Stimulated activated effector memory CD8-positive, alpha-beta T cell treated with anti-CD3 and anti-CD28 coated beads, Interleukin-12 subunit alpha, Interleukin-12 subunit beta, amount 100 ng/mL, for 72 hours (primary cell): Measurements from ENCODE around the gene HCLS1.
A peak's percentile ranks its signal among the peaks of the same experiment; 100 is the strongest.

Source experiments
- ATAC-seq: fragments of 150-1000 bp; cut with Tn5 transposase; 2 replicates; pipeline ENCODE4 v1.10.0; 2021
- DNase-seq, 2 donors: peaks; one replicate each; pipeline ENCODE4 v3.0.0; 2021 to 2022; ENCODE audit warnings: low spot score in 2 of 2
- H3K27ac Mint-ChIP-seq: one replicate; pipeline ENCODE4 v1.8.0; 2022; ENCODE audit warnings: mild to moderate bottlenecking, mixed read lengths
- H3K36me3 Mint-ChIP-seq: one replicate; pipeline ENCODE4 v1.8.0; 2022; ENCODE audit warnings: mild to moderate bottlenecking, mixed read lengths
- H3K4me1 Mint-ChIP-seq: one replicate; pipeline ENCODE4 v1.8.0; 2022; ENCODE audit warnings: mixed read lengths
- H3K4me3 Mint-ChIP-seq: one replicate; pipeline ENCODE4 v1.8.0; 2022; ENCODE audit warnings: mild to moderate bottlenecking, mixed read lengths
- H3K9me3 Mint-ChIP-seq: one replicate; pipeline ENCODE4 v1.8.0; 2022; ENCODE audit warnings: mixed read lengths

The HCLS1 gene

DNA sequence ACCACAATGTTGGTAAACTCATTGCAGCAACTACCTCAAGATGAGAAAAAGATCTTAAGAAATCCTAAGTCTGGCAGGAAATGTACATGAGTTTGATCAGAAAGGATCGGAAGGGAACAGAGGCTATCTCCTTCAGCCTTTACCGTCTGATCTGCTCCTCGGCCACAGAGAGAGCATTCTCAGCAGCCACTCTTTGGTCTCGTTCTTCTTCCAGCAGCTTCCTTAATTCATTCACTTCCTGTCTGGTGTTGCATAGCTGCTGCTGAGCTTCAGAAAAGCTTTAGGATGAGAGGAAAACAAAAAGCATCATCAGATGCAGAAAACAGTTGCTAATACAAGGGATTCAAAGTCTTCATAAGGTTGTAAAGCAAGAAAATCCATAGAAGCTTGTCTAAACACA is 6.6 kb upstream of the HCLS1 start:
- no peaks in the 10 kb centered on the region for H3K9me3 Mint-ChIP-seq
- H3K27ac Mint-ChIP-seq, result no peak overlapping the region
- DNase-seq, result no peak
- no peak for ATAC-seq
- H3K4me1 Mint-ChIP-seq, result no peaks in the 10 kb centered on the region
- H3K4me3 Mint-ChIP-seq, result no peak overlapping the region
- peaks cover 62% of the 10 kb centered on the region for H3K36me3 Mint-ChIP-seq

GRCh38 chr3:121665488-121665887 is 4.8 kb upstream of the HCLS1 start:
- Mint-ChIP-seq H3K9me3 (no peaks in the 10 kb centered on the region), H3K36me3 (peaks cover 55% of the 10 kb centered on the region), H3K4me1 (peaks cover 11% of the 10 kb centered on the region), H3K4me3 (no peak overlapping the region), H3K27ac (peak overlapping the region; percentile 35)
- DNase-seq, result no peak
- ATAC-seq, result no peak

DNA sequence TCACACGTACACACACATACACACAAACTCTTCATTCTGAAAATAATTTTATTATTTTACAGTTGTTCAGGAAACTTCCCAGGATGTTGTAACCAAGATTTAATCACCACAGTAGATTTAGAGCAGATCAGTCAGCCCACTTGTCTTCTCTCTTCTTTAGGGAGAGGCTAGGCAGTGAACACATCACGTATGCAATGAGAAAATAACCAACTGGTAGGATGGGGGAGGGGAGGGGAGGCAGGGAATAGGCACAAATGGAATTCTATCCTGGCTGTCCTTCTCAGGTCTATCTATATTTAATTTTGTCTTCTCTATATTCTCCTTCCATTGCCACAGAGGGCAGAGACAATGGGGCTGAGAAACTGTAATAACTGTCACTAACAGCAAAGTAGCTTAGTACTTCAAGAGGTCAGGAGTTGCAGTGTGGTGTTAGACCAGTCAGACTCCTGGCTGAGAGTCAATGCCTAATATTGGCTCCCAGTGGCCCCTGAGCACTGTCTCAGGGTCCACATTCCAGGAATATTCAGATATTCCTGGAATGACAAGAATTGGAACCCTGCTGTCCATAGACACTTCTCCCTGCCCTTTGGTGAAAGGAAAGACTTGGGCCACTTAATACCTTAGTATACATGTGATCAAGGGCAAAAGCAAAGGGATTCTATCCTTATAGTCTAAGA is 2.6 kb upstream of the HCLS1 start:
- Mint-ChIP-seq H3K4me3 (no peak overlapping the region), H3K27ac (peak overlapping the region; percentile 12)

GRCh38 chr3:121662742-121663141 is 2.0 kb upstream of the HCLS1 start:
- H3K4me3 Mint-ChIP-seq, result no peak overlapping the region
- DNase-seq, result no peak
- H3K4me1 Mint-ChIP-seq, result peaks cover 39% of the 10 kb centered on the region
- no peak for ATAC-seq
- no peak overlapping the region for H3K27ac Mint-ChIP-seq
- peaks cover 55% of the 10 kb centered on the region for H3K36me3 Mint-ChIP-seq
- H3K9me3 Mint-ChIP-seq, result no peaks in the 10 kb centered on the region

More for the DNA sequence above, 2.6 kb upstream of the HCLS1 start:
- Mint-ChIP-seq H3K9me3 (no peaks in the 10 kb centered on the region), H3K36me3 (peaks cover 55% of the 10 kb centered on the region), H3K4me1 (peaks cover 33% of the 10 kb centered on the region)
- no peak for ATAC-seq
- DNase-seq, result no peak

- ATAC-seq (no peak), DNase-seq (no peak)
- peak overlapping the region; percentile 87 for H3K4me3 Mint-ChIP-seq
- H3K4me1 Mint-ChIP-seq, result peaks cover 52% of the 10 kb centered on the region
- H3K36me3 Mint-ChIP-seq, result peaks cover 55% of the 10 kb centered on the region
- H3K27ac Mint-ChIP-seq, result peak overlapping the region; percentile 97
- H3K9me3 Mint-ChIP-seq, result no peaks in the 10 kb centered on the region
Observed at GRCh38 chr3:121661376-121661775, 673 bp upstream of the HCLS1 start.

DNA sequence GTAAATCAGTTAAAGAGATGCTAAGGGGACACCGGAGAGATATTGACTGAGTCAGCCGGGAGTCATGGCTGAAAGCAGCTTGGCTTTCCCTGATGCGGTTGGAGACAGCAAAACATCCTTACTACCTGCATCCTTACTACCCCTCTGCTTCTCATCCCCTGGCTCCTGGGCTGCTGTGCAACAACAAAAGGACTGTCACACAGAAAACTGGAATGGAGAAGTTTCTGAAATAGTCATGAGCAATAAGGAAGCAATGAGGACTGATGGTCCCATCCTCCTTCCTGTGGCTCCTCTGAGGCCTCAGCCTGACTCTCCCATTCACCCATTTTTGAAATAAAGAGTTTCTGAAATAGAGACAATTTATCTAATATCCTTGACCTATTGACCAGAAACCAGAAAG is 1.1 kb downstream of the HCLS1 start:
- peak overlapping the region; percentile 97 for H3K27ac Mint-ChIP-seq
- H3K4me1 Mint-ChIP-seq, result peaks cover 59% of the 10 kb centered on the region
- ATAC-seq (no peak), DNase-seq (no peak)
- H3K36me3 Mint-ChIP-seq, result peaks cover 67% of the 10 kb centered on the region
- no peaks in the 10 kb centered on the region for H3K9me3 Mint-ChIP-seq
- H3K4me3 Mint-ChIP-seq, result peak overlapping the region; percentile 87

DNA sequence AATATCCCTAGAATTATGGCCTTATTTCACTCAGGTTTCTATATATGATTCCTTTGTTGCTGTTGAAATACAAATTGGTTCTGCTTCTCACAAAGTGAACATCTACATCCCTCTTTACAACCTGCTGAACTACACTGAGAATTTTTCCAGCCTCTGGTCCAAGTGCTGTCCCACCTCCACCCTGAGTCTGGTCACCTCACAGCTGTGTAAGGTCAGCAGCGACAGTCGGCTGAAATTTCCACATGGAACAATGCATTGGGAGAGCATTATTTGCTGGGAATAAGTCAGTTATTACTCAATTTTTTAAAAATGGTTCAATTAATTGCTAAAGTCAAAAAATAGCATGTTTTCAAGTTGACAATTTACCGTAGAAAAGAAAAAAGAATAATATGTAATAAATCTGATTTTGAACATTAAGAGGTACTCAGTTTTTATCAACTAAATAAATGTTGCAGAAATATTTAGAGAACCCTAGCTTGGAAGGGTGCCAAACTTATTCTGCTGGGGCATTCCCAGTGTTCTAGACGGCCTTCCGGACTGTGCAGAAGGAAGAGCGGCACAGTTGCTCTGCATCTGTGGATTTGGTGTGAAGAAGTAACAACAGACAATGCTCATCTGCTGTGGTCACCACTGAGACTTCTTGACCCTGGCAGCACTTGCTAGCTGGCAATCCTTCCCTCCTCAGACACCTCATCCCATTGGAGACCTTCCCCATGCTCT is 1.8 kb downstream of the HCLS1 start:
- H3K27ac Mint-ChIP-seq, result peak overlapping the region; percentile 97
- H3K36me3 Mint-ChIP-seq, result peaks cover 71% of the 10 kb centered on the region
- H3K9me3 Mint-ChIP-seq, result no peaks in the 10 kb centered on the region
- ATAC-seq (no peak), DNase-seq (no peak)
- peak overlapping the region; percentile 87 for H3K4me3 Mint-ChIP-seq
- H3K4me1 Mint-ChIP-seq, result peaks cover 66% of the 10 kb centered on the region

GRCh38 chr3:121654493-121655385 is 6.0 kb downstream of the HCLS1 start:
- Mint-ChIP-seq H3K9me3 (no peaks in the 10 kb centered on the region), H3K36me3 (peaks cover 100% of the 10 kb centered on the region), H3K4me3 (peak overlapping the region; percentile 37), H3K4me1 (peaks cover 73% of the 10 kb centered on the region), H3K27ac (peak overlapping the region; percentile 77)
- DNase-seq (peak in 1 of 2 donors; percentile 57), ATAC-seq (peak; percentile 96)

GRCh38 chr3:121651684-121652083 is 9.0 kb downstream of the HCLS1 start:
- H3K36me3 Mint-ChIP-seq, result peaks cover 94% of the 10 kb centered on the region
- peaks cover 51% of the 10 kb centered on the region for H3K4me1 Mint-ChIP-seq
- DNase-seq, result no peak
- H3K27ac Mint-ChIP-seq, result no peak overlapping the region
- no peak overlapping the region for H3K4me3 Mint-ChIP-seq
- H3K9me3 Mint-ChIP-seq, result no peaks in the 10 kb centered on the region
- no peak for ATAC-seq

DNA sequence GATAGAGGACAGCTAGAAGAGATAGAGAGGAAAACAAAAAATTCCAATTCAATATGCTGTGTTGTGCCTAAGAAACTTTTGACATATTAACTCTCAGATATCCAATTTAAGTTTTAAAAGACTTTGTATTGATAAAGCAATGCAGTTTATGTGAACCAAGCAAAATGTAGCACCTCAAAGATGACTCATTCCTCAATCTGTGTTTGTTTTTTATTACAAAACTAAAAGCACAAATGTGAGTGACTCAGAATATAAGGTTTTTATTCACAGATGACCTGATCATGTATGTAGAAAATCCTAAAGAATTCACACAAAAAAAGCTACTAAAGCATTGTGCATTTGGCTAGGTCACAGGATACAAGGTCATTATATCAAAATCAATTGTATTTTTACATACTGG is 11.1 kb downstream of the HCLS1 start:
- ATAC-seq, result peak; percentile 63
- Mint-ChIP-seq H3K9me3 (no peaks in the 10 kb centered on the region), H3K36me3 (peaks cover 84% of the 10 kb centered on the region), H3K4me3 (no peak overlapping the region), H3K4me1 (peaks cover 42% of the 10 kb centered on the region), H3K27ac (peak overlapping the region; percentile 10)
- DNase-seq, result no peak

GRCh38 chr3:121648219-121648958 is 12.3 kb downstream of the HCLS1 start:
- ATAC-seq, result no peak
- Mint-ChIP-seq H3K36me3 (peaks cover 84% of the 10 kb centered on the region), H3K27ac (no peak overlapping the region), H3K4me3 (no peak overlapping the region), H3K9me3 (no peaks in the 10 kb centered on the region), H3K4me1 (peaks cover 32% of the 10 kb centered on the region)
- DNase-seq, result peak in 1 of 2 donors; percentile 25

DNA sequence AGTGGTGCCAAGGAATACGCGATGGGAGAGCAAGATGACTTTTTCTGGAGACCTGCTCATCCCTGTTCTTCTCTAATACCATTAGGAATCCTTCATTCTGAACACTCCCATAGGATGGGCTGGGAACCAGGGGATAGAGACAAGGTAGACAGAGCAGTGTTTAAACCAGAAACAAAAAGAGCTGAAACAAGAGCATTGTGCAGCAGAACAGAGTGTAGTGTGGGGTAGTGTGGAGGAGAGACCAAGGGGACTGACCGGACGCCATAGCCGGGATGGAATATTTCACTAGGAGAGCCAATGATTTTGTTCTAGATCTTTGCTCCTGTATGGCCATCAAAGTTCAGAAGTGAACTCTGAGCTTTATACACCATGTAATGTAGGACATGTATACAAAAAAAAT is 15.6 kb downstream of the HCLS1 start:
- H3K36me3 Mint-ChIP-seq, result peaks cover 84% of the 10 kb centered on the region
- no peak overlapping the region for H3K4me3 Mint-ChIP-seq
- no peak overlapping the region for H3K27ac Mint-ChIP-seq
- no peaks in the 10 kb centered on the region for H3K9me3 Mint-ChIP-seq
- ATAC-seq (no peak), DNase-seq (no peak)
- peaks cover 12% of the 10 kb centered on the region for H3K4me1 Mint-ChIP-seq

- Mint-ChIP-seq H3K9me3 (no peaks in the 10 kb centered on the region), H3K4me3 (no peak overlapping the region), H3K27ac (peak overlapping the region; percentile 26), H3K36me3 (peaks cover 91% of the 10 kb centered on the region), H3K4me1 (peaks cover 6% of the 10 kb centered on the region)
- no peak for DNase-seq
- no peak for ATAC-seq
Observed at GRCh38 chr3:121642601-121643314, 17.9 kb downstream of the HCLS1 start.

DNA sequence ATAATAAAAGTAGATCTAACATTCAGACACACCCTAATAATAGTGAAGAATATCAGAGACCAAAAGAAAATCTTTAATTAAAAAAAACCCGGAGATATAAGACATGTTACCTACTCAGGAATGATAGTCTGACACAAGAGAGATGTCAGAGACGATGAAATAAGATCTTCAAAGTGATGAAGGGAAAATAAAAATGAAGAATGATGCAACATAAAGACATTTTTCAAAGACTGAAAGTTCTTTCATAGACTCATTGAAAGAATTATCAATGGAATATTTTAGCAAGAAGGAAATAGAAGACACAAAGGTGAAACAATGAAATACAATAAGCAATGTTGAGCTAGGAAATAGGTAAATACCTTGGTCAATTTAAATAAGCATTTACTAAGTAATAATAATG is 19.6 kb downstream of the HCLS1 start:
- H3K27ac Mint-ChIP-seq, result peak overlapping the region; percentile 41
- DNase-seq, result no peak
- H3K36me3 Mint-ChIP-seq, result peaks cover 96% of the 10 kb centered on the region
- no peak for ATAC-seq
- H3K4me3 Mint-ChIP-seq, result no peak overlapping the region
- no peaks in the 10 kb centered on the region for H3K9me3 Mint-ChIP-seq
- H3K4me1 Mint-ChIP-seq, result peaks cover 5% of the 10 kb centered on the region
